Body of pancreas (tissue), 4 donors: ENCODE data around the gene RAB6D.

Experiments used
- POLR2A ChIP-seq, 3 donors: fragments of 450-650 bp; IDR thresholded peaks; one replicate each; pipeline ENCODE4 v1.6.1; 2016; ENCODE audit warnings: antibody characterized with exemption in 3 of 3, mild to moderate bottlenecking in 2 of 3
- TF ChIP-seq, protein P1 (sequence below), 7 experiments: fragments of 450-650 bp in 4 of 7; fragments of 200-600 bp in 3 of 7; sonication (generic) in 3 of 7; IDR thresholded peaks; one replicate each; pipeline ENCODE4 v1.5.1; 2016 to 2019; ENCODE audit warnings: antibody characterized with exemption in 7 of 7

GRCh38 chr2:131408207-131408606 lies 44.2 kb upstream of the RAB6D start:
- no peak for TF ChIP-seq POLR2A (IDR thresholded peaks at IDR 0.05)
- TF ChIP-seq, protein P1, sequence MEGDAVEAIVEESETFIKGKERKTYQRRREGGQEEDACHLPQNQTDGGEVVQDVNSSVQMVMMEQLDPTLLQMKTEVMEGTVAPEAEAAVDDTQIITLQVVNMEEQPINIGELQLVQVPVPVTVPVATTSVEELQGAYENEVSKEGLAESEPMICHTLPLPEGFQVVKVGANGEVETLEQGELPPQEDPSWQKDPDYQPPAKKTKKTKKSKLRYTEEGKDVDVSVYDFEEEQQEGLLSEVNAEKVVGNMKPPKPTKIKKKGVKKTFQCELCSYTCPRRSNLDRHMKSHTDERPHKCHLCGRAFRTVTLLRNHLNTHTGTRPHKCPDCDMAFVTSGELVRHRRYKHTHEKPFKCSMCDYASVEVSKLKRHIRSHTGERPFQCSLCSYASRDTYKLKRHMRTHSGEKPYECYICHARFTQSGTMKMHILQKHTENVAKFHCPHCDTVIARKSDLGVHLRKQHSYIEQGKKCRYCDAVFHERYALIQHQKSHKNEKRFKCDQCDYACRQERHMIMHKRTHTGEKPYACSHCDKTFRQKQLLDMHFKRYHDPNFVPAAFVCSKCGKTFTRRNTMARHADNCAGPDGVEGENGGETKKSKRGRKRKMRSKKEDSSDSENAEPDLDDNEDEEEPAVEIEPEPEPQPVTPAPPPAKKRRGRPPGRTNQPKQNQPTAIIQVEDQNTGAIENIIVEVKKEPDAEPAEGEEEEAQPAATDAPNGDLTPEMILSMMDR (IDR thresholded peaks at IDR 0.05) = no peak
